GM12873 (cell line): ENCODE measurements around the gene PCNT.

ENCODE experiments used
- TF ChIP-seq, protein P1 (sequence below): IDR thresholded peaks from 2 replicates; pipeline ENCODE4 v1.5.1; 2012; ENCODE audit warnings: low read depth, mild to moderate bottlenecking, moderate library complexity, low read length, control low read depth; ENCODE audit not compliant: insufficient read depth; ENCODE audit errors: missing control alignments

PCNT gene

GRCh38 chr21:46390603-46391545 is 66.9 kb downstream of the PCNT start:
- TF ChIP-seq, protein P1, sequence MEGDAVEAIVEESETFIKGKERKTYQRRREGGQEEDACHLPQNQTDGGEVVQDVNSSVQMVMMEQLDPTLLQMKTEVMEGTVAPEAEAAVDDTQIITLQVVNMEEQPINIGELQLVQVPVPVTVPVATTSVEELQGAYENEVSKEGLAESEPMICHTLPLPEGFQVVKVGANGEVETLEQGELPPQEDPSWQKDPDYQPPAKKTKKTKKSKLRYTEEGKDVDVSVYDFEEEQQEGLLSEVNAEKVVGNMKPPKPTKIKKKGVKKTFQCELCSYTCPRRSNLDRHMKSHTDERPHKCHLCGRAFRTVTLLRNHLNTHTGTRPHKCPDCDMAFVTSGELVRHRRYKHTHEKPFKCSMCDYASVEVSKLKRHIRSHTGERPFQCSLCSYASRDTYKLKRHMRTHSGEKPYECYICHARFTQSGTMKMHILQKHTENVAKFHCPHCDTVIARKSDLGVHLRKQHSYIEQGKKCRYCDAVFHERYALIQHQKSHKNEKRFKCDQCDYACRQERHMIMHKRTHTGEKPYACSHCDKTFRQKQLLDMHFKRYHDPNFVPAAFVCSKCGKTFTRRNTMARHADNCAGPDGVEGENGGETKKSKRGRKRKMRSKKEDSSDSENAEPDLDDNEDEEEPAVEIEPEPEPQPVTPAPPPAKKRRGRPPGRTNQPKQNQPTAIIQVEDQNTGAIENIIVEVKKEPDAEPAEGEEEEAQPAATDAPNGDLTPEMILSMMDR = no peak

GRCh38 chr21:46391773-46392172 is 67.8 kb downstream of the PCNT start:
- TF ChIP-seq, protein P1 = no peak

- TF ChIP-seq, protein P1 = no peak
Observed at GRCh38 chr21:46392921-46393320, 69.0 kb downstream of the PCNT start.

- TF ChIP-seq, protein P1 = no peak
Observed at GRCh38 chr21:46393451-46393940, 69.5 kb downstream of the PCNT start.

- TF ChIP-seq, protein P1 = no peak
Observed at GRCh38 chr21:46393941-46394594, 70.1 kb downstream of the PCNT start.

GRCh38 chr21:46394595-46395104 is 70.7 kb downstream of the PCNT start:
- TF ChIP-seq, protein P1 = no peak

GRCh38 chr21:46397211-46397905 is 73.4 kb downstream of the PCNT start:
- TF ChIP-seq, protein P1 = no peak
